Parathyroid adenoma (tissue), 2 donors: ENCODE data around the gene UBR3.

Source experiments
- H2AFZ ChIP-seq: fragments of 300-600 bp; sonication (generic); one replicate; pipeline ENCODE4 v1.7.0; 2017; ENCODE audit warnings: antibody characterized with exemption, mild to moderate bottlenecking
- H3K27ac ChIP-seq: fragments of 300-600 bp; sonication (generic); one replicate; pipeline ENCODE4 v1.7.0; 2017
- H3K27me3 ChIP-seq: fragments of 300-600 bp; sonication (generic); one replicate; pipeline ENCODE4 v1.7.0; 2017; ENCODE audit warnings: low read length; ENCODE audit not compliant: control insufficient read depth, insufficient read depth
- H3K36me3 ChIP-seq: fragments of 300-600 bp; sonication (generic); one replicate; pipeline ENCODE4 v1.7.0; 2017; ENCODE audit warnings: low read length; ENCODE audit not compliant: control insufficient read depth, insufficient read depth
- H3K4me1 ChIP-seq: fragments of 300-600 bp; sonication (generic); one replicate; pipeline ENCODE4 v1.7.0; 2017; ENCODE audit warnings: control low read depth
- H3K4me2 ChIP-seq: fragments of 300-600 bp; sonication (generic); one replicate; pipeline ENCODE4 v1.7.0; 2017; ENCODE audit warnings: low read length
- H3K4me3 ChIP-seq: fragments of 300-600 bp; sonication (generic); one replicate; pipeline ENCODE4 v1.7.0; 2017; ENCODE audit warnings: low read depth, low read length
- H3K79me2 ChIP-seq: fragments of 300-600 bp; sonication (generic); one replicate; pipeline ENCODE4 v1.7.0; 2017; ENCODE audit warnings: control low read depth
- H3K9ac ChIP-seq: fragments of 300-600 bp; sonication (generic); one replicate; pipeline ENCODE4 v1.7.0; 2017; ENCODE audit warnings: mild to moderate bottlenecking
- H3K9me3 ChIP-seq: fragments of 300-600 bp; sonication (generic); one replicate; pipeline ENCODE4 v1.7.0; 2017; ENCODE audit warnings: low read length; ENCODE audit not compliant: control insufficient read depth
- CTCF ChIP-seq: fragments of 300-600 bp; sonication (generic); IDR thresholded peaks from one replicate; pipeline ENCODE4 v1.7.0; 2017; ENCODE audit warnings: antibody characterized with exemption, mild to moderate bottlenecking
- donor health status: primary hyperparathyroidism.

The UBR3 gene

GRCh38 chr2:169994752-169995151 lies 167.5 kb downstream of the UBR3 start:
- no peaks in the 10 kb centered on the region for H3K4me1 ChIP-seq
- no peaks in the 10 kb centered on the region for H3K9me3 ChIP-seq
- H3K4me3 ChIP-seq: no peak overlapping the region
- no peaks in the 10 kb centered on the region for H3K27me3 ChIP-seq
- no peaks in the 10 kb centered on the region for H3K79me2 ChIP-seq
- no peak overlapping the region for H3K9ac ChIP-seq
- H3K36me3 ChIP-seq: no peaks in the 10 kb centered on the region
- no peak overlapping the region for H3K27ac ChIP-seq
- TF ChIP-seq CTCF: no peak
- no peak overlapping the region for H2AFZ ChIP-seq
- no peak overlapping the region for H3K4me2 ChIP-seq

GRCh38 chr2:169997140-169997887 lies 170.1 kb downstream of the UBR3 start:
- H3K79me2 ChIP-seq: no peaks in the 10 kb centered on the region
- no peaks in the 10 kb centered on the region for H3K9me3 ChIP-seq
- H3K4me3 ChIP-seq: no peak overlapping the region
- H3K27me3 ChIP-seq: no peaks in the 10 kb centered on the region
- H3K4me1 ChIP-seq: no peaks in the 10 kb centered on the region
- H3K9ac ChIP-seq: no peak overlapping the region
- H3K4me2 ChIP-seq: no peak overlapping the region
- TF ChIP-seq CTCF: no peak
- H3K27ac ChIP-seq: no peak overlapping the region
- H2AFZ ChIP-seq: no peak overlapping the region
- no peaks in the 10 kb centered on the region for H3K36me3 ChIP-seq

- no peaks in the 10 kb centered on the region for H3K36me3 ChIP-seq
These were observed 171.8 kb downstream of the UBR3 start for GRCh38 chr2:169999054-169999453.

GRCh38 chr2:170002096-170002495 lies 174.8 kb downstream of the UBR3 start:
- Histone ChIP-seq H3K4me3 (no peak overlapping the region), H3K4me2 (no peak overlapping the region), H3K27me3 (no peaks in the 10 kb centered on the region), H3K27ac (no peak overlapping the region), H2AFZ (no peak overlapping the region), H3K9ac (no peak overlapping the region), H3K4me1 (no peaks in the 10 kb centered on the region), H3K79me2 (no peaks in the 10 kb centered on the region), H3K9me3 (no peaks in the 10 kb centered on the region), H3K36me3 (no peaks in the 10 kb centered on the region)
- TF ChIP-seq CTCF: no peak

More at GRCh38 chr2:169999054-169999453, 171.8 kb downstream of the UBR3 start:
- no peak for TF ChIP-seq CTCF
- Histone ChIP-seq H3K79me2 (no peaks in the 10 kb centered on the region), H3K9ac (no peak overlapping the region), H3K4me1 (no peaks in the 10 kb centered on the region), H3K27ac (no peak overlapping the region), H3K9me3 (no peaks in the 10 kb centered on the region), H3K27me3 (no peaks in the 10 kb centered on the region), H3K4me2 (no peak overlapping the region), H2AFZ (no peak overlapping the region), H3K4me3 (no peak overlapping the region)

- Histone ChIP-seq H3K9ac (no peak overlapping the region), H3K79me2 (no peaks in the 10 kb centered on the region), H3K4me1 (no peaks in the 10 kb centered on the region), H3K27ac (no peak overlapping the region), H3K4me3 (no peak overlapping the region), H3K4me2 (no peak overlapping the region), H3K36me3 (no peaks in the 10 kb centered on the region), H3K9me3 (no peaks in the 10 kb centered on the region), H2AFZ (no peak overlapping the region), H3K27me3 (no peaks in the 10 kb centered on the region)
- TF ChIP-seq CTCF: no peak
These were observed 178.4 kb downstream of the UBR3 start for GRCh38 chr2:170005702-170006101.
